Lower lobe of right lung (tissue), 2 donors: Measurements from ENCODE around the gene MS4A2. TPM values are rescaled to one million over a fixed set of nuclear protein-coding genes. Genes with fewer than 3 reads are reported as not detected.

ENCODE experiments used
- ATAC-seq, 2 donors: fragments of 200-7000 bp; cut with Tn5 transposase; one replicate each; pipeline ENCODE4 v1.9.1; 2020 to 2022; ENCODE audit warnings: mild to moderate bottlenecking in 2 of 2, moderate library complexity in 2 of 2
- DNase-seq: peaks from one replicate; pipeline ENCODE4 v3.0.0-alpha.2; 2020
- H3K27ac ChIP-seq: fragments of 200-600 bp; one replicate; pipeline ENCODE4 v1.8.0; 2022
- H3K27me3 ChIP-seq: fragments of 200-600 bp; one replicate; pipeline ENCODE4 v1.8.0; 2022; ENCODE audit warnings: low read depth
- H3K36me3 ChIP-seq: fragments of 200-600 bp; one replicate; pipeline ENCODE4 v1.8.0; 2022; ENCODE audit warnings: mild to moderate bottlenecking
- H3K4me1 ChIP-seq: fragments of 200-600 bp; one replicate; pipeline ENCODE4 v1.8.0; 2022
- H3K4me3 ChIP-seq: fragments of 200-600 bp; one replicate; pipeline ENCODE4 v1.8.0; 2022; ENCODE audit warnings: mild to moderate bottlenecking
- H3K9me3 ChIP-seq: fragments of 200-600 bp; one replicate; pipeline ENCODE4 v1.8.0; 2022
- intact Hi-C: fragments of 100-400 bp; cut with DNase I; formaldehyde crosslinking; loops from one replicate; pipeline ENCODE4 v1.11.0; 2022
- total RNA-seq: library from RNA; stranded (reverse); fragmentation: NEBNext Ultra II Directional; extraction: Animal tissue kit (Norgen Biotek cat#: 25700); gene quantifications from one replicate; pipeline ENCODE4 v1.2.1, GENCODE V29; 2021
- TF ChIP-seq, protein P1 (sequence below): fragments of 200-600 bp; IDR thresholded peaks from one replicate; pipeline ENCODE4 v1.8.0; 2022; ENCODE audit warnings: antibody characterized with exemption, mild to moderate bottlenecking
- donor health status: DM: no; HTN: yes; CAD: no; lungs with severe emphysema.

Gene MS4A2
- total RNA-seq, 1 donor from 2014 or later = 19.2 TPM

- no peak for ATAC-seq
- no peaks in the 10 kb centered on the region for H3K36me3 ChIP-seq
- no peaks in the 10 kb centered on the region for H3K9me3 ChIP-seq
- no peaks in the 10 kb centered on the region for H3K4me1 ChIP-seq
- H3K4me3 ChIP-seq = no peak overlapping the region
- H3K27me3 ChIP-seq = no peaks in the 10 kb centered on the region
- TF ChIP-seq, protein P1, sequence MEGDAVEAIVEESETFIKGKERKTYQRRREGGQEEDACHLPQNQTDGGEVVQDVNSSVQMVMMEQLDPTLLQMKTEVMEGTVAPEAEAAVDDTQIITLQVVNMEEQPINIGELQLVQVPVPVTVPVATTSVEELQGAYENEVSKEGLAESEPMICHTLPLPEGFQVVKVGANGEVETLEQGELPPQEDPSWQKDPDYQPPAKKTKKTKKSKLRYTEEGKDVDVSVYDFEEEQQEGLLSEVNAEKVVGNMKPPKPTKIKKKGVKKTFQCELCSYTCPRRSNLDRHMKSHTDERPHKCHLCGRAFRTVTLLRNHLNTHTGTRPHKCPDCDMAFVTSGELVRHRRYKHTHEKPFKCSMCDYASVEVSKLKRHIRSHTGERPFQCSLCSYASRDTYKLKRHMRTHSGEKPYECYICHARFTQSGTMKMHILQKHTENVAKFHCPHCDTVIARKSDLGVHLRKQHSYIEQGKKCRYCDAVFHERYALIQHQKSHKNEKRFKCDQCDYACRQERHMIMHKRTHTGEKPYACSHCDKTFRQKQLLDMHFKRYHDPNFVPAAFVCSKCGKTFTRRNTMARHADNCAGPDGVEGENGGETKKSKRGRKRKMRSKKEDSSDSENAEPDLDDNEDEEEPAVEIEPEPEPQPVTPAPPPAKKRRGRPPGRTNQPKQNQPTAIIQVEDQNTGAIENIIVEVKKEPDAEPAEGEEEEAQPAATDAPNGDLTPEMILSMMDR = no peak
- intact Hi-C loops = no loop called here
- DNase-seq = no peak
- no peak overlapping the region for H3K27ac ChIP-seq
Measured at GRCh38 chr11:60111793-60112192, 23.3 kb downstream of the MS4A2 start.

DNA sequence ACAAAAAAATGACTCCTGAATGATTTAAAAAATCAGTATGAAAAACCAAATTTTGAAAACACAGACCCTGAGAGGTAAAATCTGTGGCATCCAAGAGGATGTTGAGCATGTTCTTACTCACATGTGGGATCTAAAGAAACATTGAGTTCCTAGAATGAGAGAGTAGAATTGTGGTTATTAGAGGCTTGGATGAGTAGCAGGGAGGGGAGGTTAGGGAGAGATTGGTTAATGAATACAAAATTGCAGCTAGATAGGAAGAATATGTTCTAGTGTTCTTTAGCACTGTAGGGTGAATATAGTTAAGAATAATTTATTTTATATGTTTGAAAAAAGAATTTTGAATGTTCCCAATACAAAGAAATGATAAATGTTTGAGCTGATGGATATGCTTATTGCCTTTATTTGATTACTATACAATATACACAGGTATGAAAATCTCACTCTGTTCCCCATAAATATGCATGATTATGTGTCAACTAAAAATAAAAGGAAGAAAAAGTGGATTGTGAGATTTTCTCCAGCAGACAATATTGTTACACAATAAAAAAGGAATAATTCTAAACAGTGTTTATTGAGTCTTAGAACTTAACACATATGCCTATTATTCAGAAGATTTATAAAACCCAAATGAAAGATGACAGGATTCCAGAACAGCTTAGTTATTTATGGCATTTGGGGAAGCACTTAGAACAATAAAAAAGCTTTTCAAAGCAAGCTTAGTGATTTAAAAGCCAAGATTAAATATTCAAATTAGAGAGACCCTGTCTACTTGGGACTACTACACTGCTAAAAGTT lies 28.7 kb downstream of the MS4A2 start:
- H3K36me3 ChIP-seq = no peaks in the 10 kb centered on the region
- no peaks in the 10 kb centered on the region for H3K9me3 ChIP-seq
- ATAC-seq = no peak
- TF ChIP-seq, protein P1 = no peak
- H3K27ac ChIP-seq = no peak overlapping the region
- H3K4me1 ChIP-seq = no peaks in the 10 kb centered on the region
- H3K4me3 ChIP-seq = no peak overlapping the region
- H3K27me3 ChIP-seq = no peaks in the 10 kb centered on the region
- no peak for DNase-seq
- intact Hi-C loops = no loop called here

GRCh38 chr11:60118338-60118737 lies 29.9 kb downstream of the MS4A2 start:
- ATAC-seq (no peak), DNase-seq (no peak)
- TF ChIP-seq, protein P1 = no peak
- Histone ChIP-seq H3K36me3 (no peaks in the 10 kb centered on the region), H3K9me3 (no peaks in the 10 kb centered on the region), H3K27ac (no peak overlapping the region), H3K4me1 (no peaks in the 10 kb centered on the region), H3K4me3 (no peak overlapping the region), H3K27me3 (no peaks in the 10 kb centered on the region)
- intact Hi-C loops = no loop called here

DNA sequence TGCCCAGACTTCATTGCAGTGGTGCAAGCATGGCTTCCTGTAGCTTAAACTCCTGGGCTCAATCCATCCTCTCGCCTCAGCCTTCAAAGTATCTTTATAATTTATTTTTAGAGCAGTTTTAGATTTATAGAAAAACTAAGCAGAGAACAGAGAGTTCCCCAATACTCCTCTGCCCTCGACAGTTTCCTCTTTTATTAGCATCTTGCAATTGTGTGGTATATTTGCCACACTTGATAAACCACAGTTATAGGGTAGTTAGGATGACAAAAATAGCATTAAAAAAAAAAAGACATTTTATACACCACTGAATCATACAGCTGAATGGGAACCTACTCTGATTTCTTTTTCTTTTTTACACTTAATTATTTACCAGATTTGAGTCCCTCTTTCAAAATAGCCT lies 31.2 kb downstream of the MS4A2 start:
- ATAC-seq = peak; percentile 47 to 72
- DNase-seq = no peak

GRCh38 chr11:60121264-60121663 lies 32.8 kb downstream of the MS4A2 start:
- Histone ChIP-seq H3K36me3 (no peaks in the 10 kb centered on the region), H3K27me3 (no peaks in the 10 kb centered on the region), H3K9me3 (no peaks in the 10 kb centered on the region), H3K4me3 (no peak overlapping the region), H3K27ac (no peak overlapping the region), H3K4me1 (no peaks in the 10 kb centered on the region)
- ATAC-seq (no peak), DNase-seq (no peak)
- intact Hi-C loops = no loop called here
- TF ChIP-seq, protein P1 = no peak

More for the DNA sequence above, 31.2 kb downstream of the MS4A2 start:
- intact Hi-C loops = no loop called here
- Histone ChIP-seq H3K36me3 (no peaks in the 10 kb centered on the region), H3K9me3 (no peaks in the 10 kb centered on the region), H3K4me3 (no peak overlapping the region), H3K27ac (no peak overlapping the region), H3K27me3 (no peaks in the 10 kb centered on the region), H3K4me1 (no peaks in the 10 kb centered on the region)
- TF ChIP-seq, protein P1 = no peak
